Stimulated activated CD4-positive, alpha-beta T cell treated with anti-CD3 and anti-CD28 coated beads, Interleukin-1b, Interleukin-23, amount 100 ng/mL, for 48 hours (primary cell): ENCODE measurements around the gene TASP1.
"Not testable (repeated sequence)": the region's sequence is repeated elsewhere in the genome, so short reads cannot be mapped to it uniquely, and the experiment has no call there.

Source experiments
- DNase-seq: peaks from one replicate; pipeline ENCODE4 v3.0.0-alpha.2; 2020

TASP1 gene

DNA sequence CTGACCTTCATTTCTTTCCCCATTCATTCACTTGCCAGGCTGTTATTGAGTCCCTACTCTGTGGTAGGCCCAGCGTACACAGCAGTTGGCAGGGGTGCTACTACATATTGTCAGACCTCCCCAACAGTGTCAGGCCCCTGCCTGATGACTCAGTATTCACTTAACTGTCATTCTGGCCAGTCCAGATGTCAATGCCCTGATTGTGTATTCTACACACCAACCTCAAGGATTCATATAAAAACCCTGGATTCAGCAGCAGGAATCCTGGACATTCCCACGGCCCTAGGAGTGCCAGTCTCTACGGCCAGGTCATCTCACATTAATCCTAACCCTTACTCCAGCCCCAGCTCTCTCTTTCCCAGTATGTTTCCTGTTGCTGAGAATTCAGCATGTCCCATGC is 151.5 kb downstream of the TASP1 start:
- DNase-seq: no peak

- DNase-seq: no peak
Measured at GRCh38 chr20:13486694-13487093, 152.0 kb downstream of the TASP1 start.

DNA sequence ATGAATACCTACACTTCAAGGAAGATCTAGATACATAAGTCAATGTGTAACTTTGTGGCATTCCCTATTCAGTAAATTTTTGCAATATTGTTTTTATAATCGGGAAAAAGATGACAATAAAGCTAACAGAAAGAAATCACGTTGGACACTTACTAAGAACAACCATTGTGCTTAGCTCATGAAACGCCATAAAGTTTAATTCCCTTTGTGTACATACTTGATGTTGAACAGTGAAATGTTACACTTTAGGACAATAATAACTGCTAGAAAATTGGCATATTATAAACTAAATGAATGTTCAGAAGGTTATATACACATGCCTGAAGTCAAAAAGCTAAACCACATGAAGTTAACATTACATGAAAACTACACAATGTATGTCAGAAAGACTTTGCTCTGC is 153.2 kb downstream of the TASP1 start:
- DNase-seq: no peak

GRCh38 chr20:13485019-13485418 is 153.7 kb downstream of the TASP1 start:
- not testable (repeated sequence) for DNase-seq

DNA sequence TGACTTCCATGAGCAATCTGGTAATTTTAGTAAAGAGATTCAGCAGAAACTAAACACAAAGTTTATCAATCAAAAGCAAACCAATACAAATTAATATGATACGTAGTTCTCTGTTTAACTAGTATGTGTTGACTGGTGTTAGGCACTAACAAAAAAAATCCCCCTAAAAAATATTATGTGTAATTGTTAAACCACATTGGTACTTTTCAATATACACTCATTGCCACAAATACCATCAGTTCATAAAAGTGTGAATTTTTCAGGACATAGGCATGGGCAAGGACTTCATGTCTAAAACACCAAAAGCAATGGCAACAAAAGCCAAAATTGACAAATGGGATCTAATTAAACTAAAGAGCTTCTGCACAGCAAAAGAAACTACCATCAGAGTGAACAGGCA is 155.3 kb downstream of the TASP1 start:
- not testable (repeated sequence) for DNase-seq

GRCh38 chr20:13478366-13478765 is 160.4 kb downstream of the TASP1 start:
- no peak for DNase-seq

- DNase-seq: no peak
Measured at GRCh38 chr20:13474467-13474866, 164.3 kb downstream of the TASP1 start.

GRCh38 chr20:13469262-13469661 is 169.5 kb downstream of the TASP1 start:
- no peak for DNase-seq

DNA sequence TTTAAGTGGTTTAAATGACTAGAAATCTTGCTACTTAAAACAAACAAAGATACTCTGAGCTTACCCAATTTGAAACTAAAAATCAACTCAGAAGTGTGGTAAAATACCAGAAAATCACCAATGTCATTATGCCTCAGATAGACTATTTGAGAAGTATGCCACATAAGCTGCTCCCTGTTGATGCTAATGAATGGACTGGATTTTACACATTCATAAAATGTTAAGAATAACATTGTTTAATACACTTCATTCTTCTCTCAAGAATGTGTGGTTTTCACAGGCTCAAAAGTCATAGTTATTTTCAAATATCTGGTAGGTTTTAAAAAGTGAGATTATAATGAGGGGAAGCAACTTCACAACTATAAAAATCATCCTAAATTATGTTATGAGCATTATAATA is 170.6 kb downstream of the TASP1 start:
- no peak for DNase-seq

DNA sequence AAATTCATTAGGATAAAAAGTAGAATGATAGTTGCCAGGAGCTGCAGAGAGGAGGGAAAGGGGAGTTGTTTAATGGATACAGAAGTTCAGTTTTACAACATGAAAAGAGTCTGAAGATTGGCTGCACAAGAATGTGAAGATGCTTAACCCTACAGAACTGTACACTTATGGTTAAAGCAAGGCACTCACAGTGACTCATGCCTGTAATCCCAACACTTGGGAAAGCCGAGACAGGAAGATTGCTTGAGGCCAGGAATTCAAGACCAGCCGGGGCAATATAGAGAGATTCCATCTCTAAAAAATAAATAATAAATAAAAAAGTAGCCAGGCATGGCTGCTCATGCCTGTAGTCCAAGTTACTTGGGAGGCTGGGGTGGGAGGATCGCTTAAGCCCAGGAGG is 174.0 kb downstream of the TASP1 start:
- no peak for DNase-seq

DNA sequence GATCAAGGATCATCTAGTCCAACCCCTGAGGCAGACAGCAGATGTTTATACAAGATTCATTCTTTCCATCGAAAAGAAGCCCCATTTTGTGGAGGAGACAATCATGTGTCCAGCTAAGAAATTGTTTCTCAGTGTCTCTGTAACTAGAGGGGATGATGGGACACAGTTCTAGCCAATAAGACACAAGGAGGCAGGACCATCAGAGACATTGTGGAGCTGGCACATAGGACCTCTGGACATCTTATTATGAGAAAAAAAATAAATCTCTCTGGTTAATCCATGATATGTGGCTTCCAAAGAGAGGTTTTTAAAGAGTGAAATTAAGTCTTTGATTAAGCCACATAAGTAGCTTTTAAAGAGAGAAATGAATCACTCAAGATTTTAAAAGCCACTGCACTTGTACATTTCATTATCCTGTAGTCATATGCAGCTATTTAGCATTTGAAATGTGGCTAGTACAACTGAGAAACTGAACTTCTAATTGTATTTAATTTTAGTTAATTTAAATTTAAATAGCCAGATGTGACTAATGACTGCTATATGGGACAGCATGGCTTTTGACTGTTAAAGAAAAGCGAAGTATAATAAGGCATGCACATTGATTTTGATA is 176.8 kb downstream of the TASP1 start:
- no peak for DNase-seq

- no peak for DNase-seq
Measured at GRCh38 chr20:13458860-13459451, 179.8 kb downstream of the TASP1 start.

DNA sequence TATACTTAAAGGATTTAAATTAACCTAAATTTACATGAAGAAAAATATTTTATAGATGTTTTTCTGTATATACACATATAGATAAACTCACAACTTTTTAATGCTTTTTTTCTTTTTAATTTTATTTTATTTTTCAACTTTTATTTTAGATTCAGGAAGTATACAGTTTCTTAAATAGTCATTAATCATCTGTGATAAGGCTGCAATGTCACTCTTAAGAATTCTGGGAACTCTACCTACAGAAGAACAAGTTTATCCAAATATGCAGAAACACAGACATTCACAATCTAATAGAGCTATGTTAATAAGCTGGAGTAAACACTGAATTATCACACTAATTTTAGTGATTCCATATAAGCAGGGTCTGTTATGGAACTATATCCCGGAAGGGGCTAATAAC is 181.2 kb downstream of the TASP1 start:
- no peak for DNase-seq

GRCh38 chr20:13455713-13456112 is 183.0 kb downstream of the TASP1 start:
- no peak for DNase-seq

DNA sequence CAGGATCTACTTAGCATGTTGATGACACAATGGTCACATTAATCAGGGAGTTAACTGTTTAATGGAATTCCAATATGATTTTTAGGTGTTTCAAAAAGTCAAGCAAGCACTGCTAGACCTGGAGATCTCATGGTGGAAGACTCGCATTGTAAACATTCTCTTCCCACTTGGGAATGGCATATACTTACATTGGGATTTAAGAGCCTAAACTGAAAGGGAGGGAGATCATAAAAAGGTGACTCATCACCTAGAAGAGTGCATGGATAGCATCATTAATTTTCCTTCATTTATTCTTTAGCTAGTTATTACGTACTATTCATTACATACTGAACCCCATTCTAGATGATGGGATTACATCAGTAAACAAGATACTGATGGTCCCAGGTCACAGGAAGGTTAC is 185.4 kb downstream of the TASP1 start:
- DNase-seq: no peak

GRCh38 chr20:13452470-13453124 is 186.1 kb downstream of the TASP1 start:
- no peak for DNase-seq

GRCh38 chr20:13449868-13450434 is 188.8 kb downstream of the TASP1 start:
- DNase-seq: no peak

- no peak for DNase-seq
Measured at GRCh38 chr20:13447385-13448180, 191.1 kb downstream of the TASP1 start.

- no peak for DNase-seq
Measured at GRCh38 chr20:13443690-13444089, 195.0 kb downstream of the TASP1 start.

GRCh38 chr20:13442986-13443385 is 195.7 kb downstream of the TASP1 start:
- no peak for DNase-seq

- DNase-seq: no peak
Measured at GRCh38 chr20:13441388-13441787, 197.3 kb downstream of the TASP1 start.

DNA sequence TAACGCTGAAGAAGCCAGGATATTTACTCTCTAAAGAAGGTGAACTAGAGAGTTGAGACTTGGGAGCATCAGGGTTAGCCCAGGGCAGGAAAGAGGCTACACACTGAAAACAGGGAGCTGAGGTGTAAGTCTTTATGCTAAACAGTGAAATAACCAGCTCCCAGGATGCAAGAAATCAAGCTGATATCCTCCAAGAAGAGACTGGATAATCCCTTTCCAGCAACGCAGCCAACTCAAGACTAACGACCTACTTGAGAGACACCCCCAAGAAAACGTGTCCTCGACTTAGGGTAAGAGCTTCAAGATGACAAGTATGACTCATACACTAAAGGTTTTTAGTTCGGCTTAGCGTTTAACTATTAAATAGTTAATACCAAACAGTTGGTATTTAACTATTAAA is 202.2 kb downstream of the TASP1 start:
- no peak for DNase-seq

GRCh38 chr20:13432126-13432525 is 206.6 kb downstream of the TASP1 start:
- no peak for DNase-seq
